GM21737 (cell line): ENCODE measurements around the gene LZIC.

Experiments used
- ATAC-seq: cut with Tn5 transposase; IDR thresholded peaks from one replicate; pipeline ENCODE4 v1.9.1; 2021; ENCODE audit warnings: mild to moderate bottlenecking, moderate library complexity; ENCODE audit not compliant: unreplicated experiment

Gene LZIC

DNA sequence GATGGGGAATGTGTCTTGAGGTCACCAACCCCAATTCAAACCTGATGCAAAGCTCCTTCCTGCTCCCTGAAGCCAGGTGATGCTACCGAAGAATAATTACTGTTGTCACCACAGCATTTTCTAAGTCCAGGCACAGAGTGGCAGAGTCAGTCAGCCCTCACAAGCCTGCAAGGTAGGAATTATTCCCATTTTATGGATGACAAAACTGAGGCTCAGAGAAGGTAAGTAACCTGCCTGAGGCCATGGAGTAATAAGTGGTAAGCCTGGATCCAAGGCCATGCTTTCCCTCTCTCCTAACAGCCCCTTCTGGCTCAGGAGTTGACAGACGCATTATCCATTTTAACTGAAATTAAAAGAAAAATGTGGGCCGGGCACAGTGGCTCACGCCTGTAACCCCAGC is 56.1 kb downstream of the LZIC start:
- no peak for ATAC-seq

DNA sequence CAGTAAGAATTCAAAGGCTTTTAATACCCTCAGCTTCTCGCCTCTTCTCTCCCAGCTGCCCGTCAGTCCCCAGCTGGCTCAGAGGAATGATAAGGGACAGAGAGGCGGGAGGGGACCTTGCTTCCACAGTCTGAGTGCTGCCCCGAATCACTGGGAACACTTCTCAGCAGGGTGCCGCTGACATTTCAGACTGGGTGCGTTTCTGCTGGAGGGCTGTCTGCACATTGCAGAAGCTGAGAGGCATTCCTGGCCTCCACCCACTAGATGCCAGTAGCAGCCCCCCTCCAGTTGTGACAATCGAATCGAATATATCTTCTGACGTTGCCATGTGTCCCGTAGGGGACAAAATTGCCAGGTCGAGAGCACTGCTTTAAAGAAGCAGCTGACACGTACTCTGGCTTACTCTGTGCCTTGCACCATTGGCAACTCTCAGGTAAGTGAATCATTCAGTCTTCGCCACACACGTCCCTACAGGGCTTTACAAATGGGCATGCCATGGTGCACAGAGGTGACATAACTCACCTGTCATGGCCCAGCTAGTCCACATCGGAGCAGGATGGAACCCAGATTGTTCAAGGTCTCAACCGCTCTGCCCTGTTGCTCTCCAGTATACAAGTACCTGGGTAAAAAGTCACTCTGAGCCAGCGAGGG is 57.0 kb downstream of the LZIC start:
- ATAC-seq, result no peak

DNA sequence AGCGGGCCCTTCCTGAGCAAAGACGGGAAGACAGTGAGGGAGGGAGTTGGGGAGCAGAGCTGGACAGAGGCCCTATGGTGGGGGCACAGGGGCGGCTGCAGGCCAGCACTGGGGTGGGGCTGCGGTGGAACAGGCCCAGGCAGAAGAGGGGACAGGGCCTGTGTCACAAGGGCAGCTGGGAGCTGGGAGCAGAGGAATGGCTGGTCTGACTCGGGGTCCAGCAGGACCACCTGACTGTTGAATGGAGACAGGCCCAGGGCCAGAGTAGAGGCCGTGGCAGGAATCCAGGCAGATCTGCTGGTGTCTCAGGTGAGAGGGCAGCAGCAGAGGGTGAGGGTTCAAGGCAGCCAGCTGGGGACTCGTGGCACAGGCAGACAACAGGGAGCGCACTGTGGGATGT is 58.4 kb downstream of the LZIC start:
- no peak for ATAC-seq

DNA sequence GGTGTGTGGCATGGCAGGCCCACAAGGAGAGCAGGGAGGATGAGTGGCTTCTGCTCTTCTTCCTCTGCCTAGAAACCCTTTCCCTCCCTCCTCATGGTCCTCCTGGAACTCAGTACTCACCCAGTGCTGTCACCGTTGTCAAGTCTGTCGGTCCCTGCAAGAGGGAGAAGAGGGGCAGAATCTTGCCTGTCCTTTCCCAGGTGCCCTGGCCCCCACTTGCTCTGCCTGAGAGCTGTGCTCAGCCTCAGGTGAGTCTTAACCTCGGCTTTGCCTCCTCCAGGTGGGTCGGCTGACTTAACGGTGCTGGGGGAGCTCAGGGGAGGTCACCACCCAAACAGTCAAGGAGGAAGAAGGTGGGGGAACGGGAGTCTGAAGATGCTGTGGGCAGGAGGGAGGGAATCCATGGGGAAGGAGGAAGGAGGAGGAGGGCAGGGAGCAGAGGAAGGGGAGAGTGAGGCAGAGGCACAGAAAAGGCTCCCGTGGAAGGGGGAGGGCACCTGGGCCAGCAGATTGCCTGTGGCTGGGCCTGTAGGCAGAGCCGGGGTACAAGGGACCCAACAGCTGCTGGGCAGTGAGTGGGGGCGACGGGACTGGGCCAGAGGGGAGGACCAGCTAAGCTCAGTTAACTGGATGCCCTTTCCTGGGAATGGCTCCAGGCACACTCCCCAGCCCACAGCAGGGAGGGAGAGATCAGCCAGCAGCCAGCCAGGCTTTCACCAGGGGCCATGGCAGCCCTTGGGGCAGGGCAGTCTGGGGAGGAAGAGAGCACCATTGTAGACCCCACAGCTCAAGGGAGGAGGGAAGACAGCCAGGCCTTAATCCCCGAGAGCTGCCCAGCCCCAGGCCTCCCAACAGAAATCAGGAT is 59.4 kb downstream of the LZIC start:
- ATAC-seq, result no peak

DNA sequence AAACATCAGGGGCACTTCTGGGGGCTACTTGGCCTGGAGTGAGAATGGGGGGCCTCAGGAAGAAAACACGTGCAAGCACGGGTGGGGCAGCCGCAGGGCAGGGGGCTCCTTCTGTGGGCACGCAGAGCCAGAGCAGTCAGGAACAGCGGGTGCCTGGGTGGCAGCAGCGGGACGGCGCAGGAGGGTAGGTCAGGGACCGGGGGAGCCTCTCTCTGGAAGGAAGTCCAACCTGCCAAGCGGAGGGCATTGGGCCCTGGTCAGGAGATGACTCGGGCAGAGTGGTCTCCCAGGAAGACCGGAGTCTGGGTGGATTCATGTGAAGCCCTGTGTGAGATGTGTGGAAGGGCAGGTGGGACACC is 60.3 kb downstream of the LZIC start:
- no peak for ATAC-seq

DNA sequence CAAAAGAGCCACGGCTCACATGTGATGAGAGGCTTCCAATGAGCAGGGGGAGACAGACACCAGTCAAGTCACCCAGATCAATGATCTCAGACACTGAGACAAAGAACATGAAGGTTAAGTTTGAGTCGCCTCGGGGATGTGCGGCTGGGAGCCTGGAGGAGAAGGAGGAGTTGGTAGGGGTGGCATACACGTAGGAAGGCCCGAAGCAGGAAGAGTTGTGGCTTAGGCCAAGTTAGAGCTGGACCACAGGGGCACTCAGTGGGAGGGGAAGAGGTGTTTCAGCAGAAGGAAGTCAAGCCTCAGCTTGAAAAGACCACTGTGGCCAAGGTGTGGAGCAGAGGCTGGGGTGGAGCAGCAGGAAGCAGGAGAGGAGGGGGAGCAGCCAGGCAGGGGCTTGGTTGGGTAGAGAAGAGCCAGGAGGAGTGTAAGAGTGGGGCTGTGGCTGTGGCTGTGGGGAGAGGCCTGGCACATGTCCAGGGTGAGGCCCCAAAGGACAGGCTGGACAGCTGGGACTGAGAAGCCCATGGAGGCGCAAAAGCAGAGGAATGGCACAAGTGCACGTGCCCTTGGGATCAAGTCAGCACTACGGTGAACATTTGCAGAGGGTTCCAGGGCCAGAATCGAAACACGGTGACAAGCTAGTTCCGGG is 60.8 kb downstream of the LZIC start:
- no peak for ATAC-seq

DNA sequence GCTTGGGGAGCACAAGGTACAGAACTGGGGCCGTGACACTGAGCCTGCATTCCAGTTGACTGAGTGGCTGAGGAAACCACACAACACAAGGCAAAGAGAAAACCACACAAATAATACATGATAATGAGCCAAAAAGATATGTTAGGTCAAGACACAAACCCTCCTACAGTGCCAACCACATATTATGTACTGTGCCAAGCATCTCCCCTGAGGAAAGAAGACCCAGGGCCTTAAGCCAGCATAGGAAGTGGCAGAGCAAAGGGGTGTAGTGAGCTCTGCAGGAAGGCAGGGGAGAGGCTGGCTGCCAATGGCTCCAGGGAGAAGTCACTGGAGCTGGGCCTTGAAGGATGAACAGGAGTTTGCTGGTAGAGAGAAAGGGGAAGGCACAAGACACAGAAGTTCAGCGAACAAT is 61.3 kb downstream of the LZIC start:
- no peak for ATAC-seq
